GM21529 (cell line): ENCODE results near the gene TMPRSS13.

ENCODE experiments used
- ATAC-seq: cut with Tn5 transposase; IDR thresholded peaks from one replicate; pipeline ENCODE4 v1.9.1; 2021; ENCODE audit not compliant: unreplicated experiment

TMPRSS13 gene

GRCh38 chr11:117914991-117915618 is 14.1 kb downstream of the TMPRSS13 start:
- no peak for ATAC-seq

- no peak for ATAC-seq
These were observed 14.8 kb downstream of the TMPRSS13 start for GRCh38 chr11:117914398-117914761.

- no peak for ATAC-seq
These were observed 15.3 kb downstream of the TMPRSS13 start for GRCh38 chr11:117913736-117914397.

- no peak for ATAC-seq
These were observed 16.7 kb downstream of the TMPRSS13 start for GRCh38 chr11:117912497-117912896.

- no peak for ATAC-seq
These were observed 17.5 kb downstream of the TMPRSS13 start for GRCh38 chr11:117911694-117912093.

- ATAC-seq = no peak
These were observed 18.1 kb downstream of the TMPRSS13 start for GRCh38 chr11:117910941-117911655.

GRCh38 chr11:117910525-117910924 is 18.7 kb downstream of the TMPRSS13 start:
- no peak for ATAC-seq

GRCh38 chr11:117909611-117910382 is 19.4 kb downstream of the TMPRSS13 start:
- no peak for ATAC-seq

GRCh38 chr11:117908959-117909610 is 20.1 kb downstream of the TMPRSS13 start:
- ATAC-seq = no peak

- ATAC-seq = no peak
These were observed 20.9 kb downstream of the TMPRSS13 start for GRCh38 chr11:117908109-117908895.

GRCh38 chr11:117907276-117908108 is 21.7 kb downstream of the TMPRSS13 start:
- ATAC-seq = peak; percentile 66

- ATAC-seq = no peak
These were observed 22.5 kb downstream of the TMPRSS13 start for GRCh38 chr11:117906710-117907109.

GRCh38 chr11:117906126-117906525 is 23.1 kb downstream of the TMPRSS13 start:
- no peak for ATAC-seq

- ATAC-seq = no peak
These were observed 23.7 kb downstream of the TMPRSS13 start for GRCh38 chr11:117905524-117905923.

GRCh38 chr11:117903505-117904382 is 25.5 kb downstream of the TMPRSS13 start:
- no peak for ATAC-seq

GRCh38 chr11:117902001-117902845 is 27.0 kb downstream of the TMPRSS13 start:
- no peak for ATAC-seq

- no peak for ATAC-seq
These were observed 27.6 kb downstream of the TMPRSS13 start for GRCh38 chr11:117901601-117902000.
